GM21529 (cell line): Measurements from ENCODE around the gene TSACC.

Experiments used
- ATAC-seq: cut with Tn5 transposase; IDR thresholded peaks from one replicate; pipeline ENCODE4 v1.9.1; 2021; ENCODE audit not compliant: unreplicated experiment

The TSACC gene

GRCh38 chr1:156392452-156392853, 54.1 kb downstream of the TSACC start:
- no peak for ATAC-seq

GRCh38 chr1:156393095-156393494, 54.8 kb downstream of the TSACC start:
- ATAC-seq = no peak

DNA sequence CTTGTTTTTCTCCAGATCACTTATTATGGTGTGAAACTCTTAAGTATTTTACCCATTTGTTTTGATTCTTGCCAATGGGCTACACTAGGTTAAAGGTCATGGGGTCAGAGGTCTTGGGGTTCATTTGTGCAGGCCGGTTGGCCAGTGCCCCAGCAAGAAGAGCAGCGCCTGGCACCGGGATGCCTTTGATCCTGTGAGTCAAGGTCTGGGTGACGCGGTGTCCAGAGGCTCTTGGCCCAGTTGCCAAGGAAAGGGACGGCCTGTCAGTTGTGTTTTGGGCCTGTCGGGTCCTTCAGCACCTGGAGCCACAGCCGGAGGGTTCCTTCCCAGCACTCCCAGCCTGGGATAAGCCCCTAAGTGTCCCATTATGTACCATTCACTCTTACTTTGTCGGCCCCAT, 55.8 kb downstream of the TSACC start:
- no peak for ATAC-seq

GRCh38 chr1:156394835-156395461, 56.6 kb downstream of the TSACC start:
- ATAC-seq = no peak
